ENCODE data around the gene GRAMD4.

Gene GRAMD4, protein sequence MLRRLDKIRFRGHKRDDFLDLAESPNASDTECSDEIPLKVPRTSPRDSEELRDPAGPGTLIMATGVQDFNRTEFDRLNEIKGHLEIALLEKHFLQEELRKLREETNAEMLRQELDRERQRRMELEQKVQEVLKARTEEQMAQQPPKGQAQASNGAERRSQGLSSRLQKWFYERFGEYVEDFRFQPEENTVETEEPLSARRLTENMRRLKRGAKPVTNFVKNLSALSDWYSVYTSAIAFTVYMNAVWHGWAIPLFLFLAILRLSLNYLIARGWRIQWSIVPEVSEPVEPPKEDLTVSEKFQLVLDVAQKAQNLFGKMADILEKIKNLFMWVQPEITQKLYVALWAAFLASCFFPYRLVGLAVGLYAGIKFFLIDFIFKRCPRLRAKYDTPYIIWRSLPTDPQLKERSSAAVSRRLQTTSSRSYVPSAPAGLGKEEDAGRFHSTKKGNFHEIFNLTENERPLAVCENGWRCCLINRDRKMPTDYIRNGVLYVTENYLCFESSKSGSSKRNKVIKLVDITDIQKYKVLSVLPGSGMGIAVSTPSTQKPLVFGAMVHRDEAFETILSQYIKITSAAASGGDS

GRCh38 chr22:46619830-46620501, at the start of gene GRAMD4:
GRAMD4 (plus strand) TSS chr22:46620386; CDS start chr22:46626800, 6,414 bp downstream.
- DNase-seq (ENCODE audit: low read depth): no peak

GRCh38 chr22:46571642-46572250, 48.4 kb upstream of the GRAMD4 start:
- DNase-seq (ENCODE audit: low read depth): no peak

DNA sequence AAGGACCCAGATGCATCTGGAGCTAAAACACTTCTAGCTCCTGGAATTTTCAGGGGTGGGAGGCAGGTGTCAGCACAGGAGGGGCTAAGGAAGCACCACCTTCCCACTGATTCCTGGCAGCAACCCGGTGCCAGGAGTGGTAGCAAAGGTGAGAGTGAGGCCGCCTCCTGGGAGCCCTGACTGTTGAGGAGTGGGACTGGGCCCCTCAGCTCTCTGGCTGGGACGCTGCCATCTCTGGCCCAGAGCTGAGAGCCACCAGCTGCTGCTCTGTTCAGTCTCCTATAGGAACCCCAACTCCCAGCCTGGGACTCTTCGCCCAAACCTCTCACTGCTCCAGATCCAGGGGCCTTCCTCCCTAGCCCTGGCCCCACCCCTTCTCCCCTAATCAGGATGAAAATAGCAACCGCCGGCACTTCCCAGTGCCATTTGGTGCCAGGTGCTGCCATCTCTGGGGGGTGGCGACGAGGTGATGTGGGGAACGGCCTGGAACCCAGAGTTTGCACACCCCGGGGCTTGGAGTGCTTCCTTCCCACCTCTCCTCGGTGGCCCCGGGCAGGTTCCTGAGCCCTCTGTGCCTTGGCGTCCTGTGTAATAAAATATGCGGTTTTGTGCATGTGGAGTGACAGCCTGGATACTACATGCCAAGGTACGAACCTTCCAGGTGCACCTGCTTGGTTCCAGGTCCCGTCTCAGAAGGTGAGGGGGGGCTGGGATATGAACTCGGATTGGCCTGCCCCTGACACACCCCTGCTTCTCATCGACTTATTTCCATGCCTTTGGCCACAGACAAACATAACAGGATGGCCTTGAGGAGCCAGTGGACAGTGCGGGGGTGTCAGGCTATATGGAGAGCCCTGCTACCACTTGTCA, 47.0 kb upstream of the GRAMD4 start:
- no peak for DNase-seq (ENCODE audit: low read depth)

DNA sequence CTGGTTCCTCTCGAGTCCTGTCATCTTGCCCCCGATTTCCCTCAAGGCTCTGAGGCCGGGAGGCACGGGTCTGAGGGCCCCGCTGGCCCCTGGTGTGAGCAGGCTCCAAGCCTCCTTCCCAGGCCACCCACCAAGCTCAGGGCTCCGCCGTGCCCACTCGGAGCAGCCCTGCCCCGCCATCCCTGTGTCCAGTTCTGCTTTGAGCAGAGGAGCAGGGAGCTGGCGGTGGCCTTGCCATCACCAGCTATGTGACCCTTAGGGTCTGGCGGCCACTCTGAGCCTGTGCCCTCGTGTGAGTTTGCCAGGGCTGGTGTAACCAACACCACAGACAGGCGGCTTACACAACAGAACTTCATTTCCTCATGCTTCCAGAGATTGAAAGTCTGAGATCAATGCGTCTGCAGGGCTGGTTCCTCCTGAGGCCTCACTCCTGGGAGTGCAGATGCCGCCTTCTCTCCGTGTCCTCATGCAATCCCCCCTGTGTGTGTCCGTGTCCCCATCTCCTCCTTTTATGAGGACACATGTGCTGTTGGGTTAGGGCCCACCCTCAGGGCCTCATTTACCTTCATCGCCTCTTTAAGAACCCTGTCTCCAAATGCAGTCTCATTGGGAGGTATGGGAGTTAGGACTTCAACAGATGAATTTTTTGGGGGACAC, 46.3 kb upstream of the GRAMD4 start:
- no peak for DNase-seq (ENCODE audit: low read depth)

DNA sequence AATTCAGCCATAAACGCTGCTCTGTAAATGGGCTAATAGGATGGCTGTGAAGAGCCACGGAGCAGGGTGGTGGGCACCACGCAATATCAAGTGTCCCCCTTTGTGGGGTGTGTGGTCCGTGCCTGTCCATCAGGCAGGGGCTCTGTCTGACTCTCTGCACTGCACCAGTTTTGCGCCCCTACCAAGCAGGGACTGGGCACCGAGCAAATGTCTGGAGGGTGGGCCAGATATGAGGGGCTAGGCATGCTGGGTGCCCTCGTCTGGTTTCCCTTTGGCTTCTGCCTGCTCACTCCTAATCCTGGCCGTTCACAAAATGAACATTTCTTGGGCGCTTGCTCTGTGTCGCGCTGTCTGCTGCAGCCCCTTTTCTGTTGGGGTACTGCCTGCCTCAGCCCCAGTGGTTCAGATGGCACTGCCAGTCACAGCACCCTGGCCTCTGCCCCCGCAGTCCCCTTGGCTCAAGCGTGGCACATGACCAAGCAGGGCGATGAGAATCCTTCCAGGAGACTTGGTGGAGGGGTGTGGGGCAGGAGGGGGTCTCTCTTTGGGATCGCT, 45.7 kb upstream of the GRAMD4 start:
- DNase-seq (ENCODE audit: low read depth): no peak

GRCh38 chr22:46574993-46575910, 44.9 kb upstream of the GRAMD4 start:
- DNase-seq (ENCODE audit: low read depth): no peak

GRCh38 chr22:46575911-46576555, 44.2 kb upstream of the GRAMD4 start:
- no peak for DNase-seq (ENCODE audit: low read depth)

DNA sequence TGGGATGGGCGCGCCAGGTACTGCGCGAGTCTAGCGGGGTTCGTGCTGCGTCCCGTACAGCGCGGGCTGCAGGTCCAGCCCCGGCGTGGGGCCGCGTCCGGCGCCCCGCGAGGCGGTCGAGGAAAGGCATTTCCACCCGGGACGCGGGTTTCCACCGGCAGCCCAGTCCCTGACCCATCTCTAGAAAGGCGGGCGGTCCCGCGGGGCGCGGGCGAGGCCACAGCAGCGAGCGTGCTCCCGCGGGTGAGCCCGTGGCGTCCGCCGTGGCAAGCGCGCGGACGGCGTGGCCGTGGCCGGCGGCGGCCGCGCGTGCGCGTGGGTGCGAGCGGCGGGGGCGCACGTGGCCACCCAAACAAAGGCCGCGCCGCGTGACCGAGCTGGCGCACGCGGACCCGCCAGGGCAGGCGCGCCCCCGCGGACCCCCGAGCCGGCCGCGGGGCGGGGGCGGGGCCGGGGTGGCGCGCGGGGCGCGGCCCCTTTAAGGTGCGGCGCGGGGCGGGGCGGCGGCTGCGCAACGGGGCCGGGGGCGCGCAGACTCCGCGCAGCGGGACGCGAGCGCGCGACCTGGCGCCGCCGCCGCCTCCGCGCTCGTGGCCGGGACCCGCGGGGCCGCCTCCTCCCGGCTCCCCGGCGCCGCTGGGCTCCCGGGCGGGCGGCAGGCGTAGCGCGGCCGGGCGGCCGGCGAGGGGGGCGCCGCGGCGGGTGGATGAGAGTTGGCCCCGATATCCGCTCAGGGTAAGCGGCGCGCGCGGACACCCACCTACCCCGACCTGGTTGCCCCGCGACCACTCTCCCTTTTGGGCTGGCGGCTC, 43.4 kb upstream of the GRAMD4 start:
- no peak for DNase-seq (ENCODE audit: low read depth)

GRCh38 chr22:46577368-46578249, 42.6 kb upstream of the GRAMD4 start:
- no peak for DNase-seq (ENCODE audit: low read depth)

GRCh38 chr22:46578251-46578823, 41.8 kb upstream of the GRAMD4 start:
- no peak for DNase-seq (ENCODE audit: low read depth)

GRCh38 chr22:46578824-46579561, 41.2 kb upstream of the GRAMD4 start:
- no peak for DNase-seq (ENCODE audit: low read depth)

DNA sequence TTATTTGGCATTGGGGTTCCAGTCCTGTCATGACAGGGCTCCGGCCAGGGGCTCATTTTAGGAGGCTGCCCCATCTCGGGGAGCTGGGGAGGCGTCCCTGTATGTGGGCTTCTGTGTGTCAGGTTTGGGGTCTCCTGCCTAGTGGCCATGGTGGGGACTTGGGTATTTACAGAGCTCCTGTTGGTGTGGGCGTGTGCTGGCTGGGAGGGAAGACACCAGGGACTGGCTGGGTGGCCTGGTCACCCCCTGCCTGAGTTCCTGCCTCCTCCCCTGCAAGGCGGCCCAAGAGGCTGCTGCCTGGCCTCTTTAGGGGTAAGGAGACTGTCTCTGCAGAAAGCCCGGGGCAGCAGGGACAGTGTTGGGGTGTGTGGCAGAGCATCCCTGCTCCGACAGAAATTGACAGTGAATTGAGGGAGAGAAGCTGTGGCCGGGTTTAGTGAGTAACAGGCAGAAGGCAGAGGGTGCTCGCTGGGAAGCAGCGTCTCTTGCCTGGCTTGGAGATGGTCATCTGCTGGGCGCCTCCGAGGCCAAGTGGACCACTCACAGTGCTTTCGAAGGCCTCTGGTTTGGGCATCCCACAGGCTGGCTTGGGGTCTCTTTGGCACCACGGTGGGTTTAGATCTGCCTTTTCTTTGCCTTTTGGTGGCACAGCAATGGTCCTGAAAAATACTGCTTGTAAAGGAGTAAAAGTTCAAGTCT, 40.3 kb upstream of the GRAMD4 start:
- DNase-seq (ENCODE audit: low read depth): no peak

- no peak for DNase-seq (ENCODE audit: low read depth)
These were observed 39.1 kb upstream of the GRAMD4 start for GRCh38 chr22:46580940-46581537.

GRCh38 chr22:46581538-46582244, 38.5 kb upstream of the GRAMD4 start:
- no peak for DNase-seq (ENCODE audit: low read depth)
